Ramos (cell line): ENCODE data around the gene BARX2.

Experiments used
- in situ Hi-C: fragments of 300-500 bp; cut with MboI; formaldehyde crosslinking; loops from one replicate; pipeline ENCODE4 v1.14.3; 2022; ENCODE audit warnings: low sequenced_read_pairs; ENCODE audit not compliant: unreplicated experiment

Gene BARX2

DNA sequence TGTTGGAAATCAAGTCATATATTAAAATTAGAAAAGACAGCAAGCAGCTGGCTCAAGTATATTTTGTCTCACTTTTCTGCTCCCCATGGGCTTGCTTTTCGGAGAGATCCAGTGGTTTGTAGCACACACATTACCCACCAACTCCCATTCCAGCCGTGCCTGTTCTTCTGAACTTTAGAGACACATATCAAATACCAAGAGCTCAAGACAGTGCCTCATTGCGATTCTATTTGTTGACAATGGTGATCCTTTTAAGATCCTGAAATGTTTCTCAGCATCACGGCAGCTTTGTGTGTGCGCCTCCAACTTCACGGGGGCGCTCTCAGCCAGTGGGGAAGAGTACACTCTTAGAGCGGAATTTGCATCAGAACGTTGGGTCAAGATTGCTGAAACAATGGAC, 52.9 kb downstream of the BARX2 start:
- in situ Hi-C loops = no loop called here

DNA sequence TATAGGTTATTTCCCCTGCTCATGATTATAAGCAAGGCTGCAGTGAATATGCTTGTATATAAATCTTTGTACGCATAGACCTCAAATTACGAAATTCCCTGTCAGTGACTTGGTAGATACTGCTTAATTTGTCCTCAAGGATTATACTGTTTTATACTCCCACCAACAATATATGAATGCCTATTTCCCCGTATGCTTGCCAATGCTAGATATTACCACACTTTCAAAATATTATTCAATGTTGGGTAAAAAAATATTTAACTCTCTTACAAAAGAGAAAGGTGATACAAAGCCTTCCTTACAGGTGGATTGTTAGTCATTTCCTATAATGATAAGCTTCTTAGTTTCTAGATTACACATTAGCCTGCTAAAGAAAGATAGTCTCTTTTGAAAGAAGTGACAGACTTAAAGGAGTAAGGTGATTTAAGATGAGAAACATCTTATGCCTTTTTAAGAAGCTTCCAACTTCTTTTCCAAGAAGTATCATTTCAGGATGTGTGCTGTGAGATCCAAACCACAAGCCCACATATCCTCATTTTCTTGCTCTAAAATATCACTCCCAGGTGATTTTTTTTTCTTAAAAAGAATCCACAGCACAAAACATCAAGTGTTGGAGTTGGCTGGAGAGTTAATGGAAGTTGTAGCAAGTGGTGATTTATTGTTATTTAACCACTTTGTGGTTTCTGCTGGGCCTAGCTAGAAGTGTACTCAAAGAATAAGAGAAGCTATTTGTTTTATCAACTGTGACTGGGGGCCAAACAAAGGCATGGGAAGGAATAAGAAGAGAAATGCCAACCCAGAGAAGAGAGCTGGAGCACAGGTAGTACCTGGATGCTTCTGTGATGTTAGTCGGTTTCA, 59.2 kb downstream of the BARX2 start:
- in situ Hi-C loops = no loop called here

GRCh38 chr11:129435499-129436245, 60.0 kb downstream of the BARX2 start:
- in situ Hi-C loops = no loop called here

- in situ Hi-C loops = no loop called here
Measured at GRCh38 chr11:129436573-129436972, 60.9 kb downstream of the BARX2 start.

DNA sequence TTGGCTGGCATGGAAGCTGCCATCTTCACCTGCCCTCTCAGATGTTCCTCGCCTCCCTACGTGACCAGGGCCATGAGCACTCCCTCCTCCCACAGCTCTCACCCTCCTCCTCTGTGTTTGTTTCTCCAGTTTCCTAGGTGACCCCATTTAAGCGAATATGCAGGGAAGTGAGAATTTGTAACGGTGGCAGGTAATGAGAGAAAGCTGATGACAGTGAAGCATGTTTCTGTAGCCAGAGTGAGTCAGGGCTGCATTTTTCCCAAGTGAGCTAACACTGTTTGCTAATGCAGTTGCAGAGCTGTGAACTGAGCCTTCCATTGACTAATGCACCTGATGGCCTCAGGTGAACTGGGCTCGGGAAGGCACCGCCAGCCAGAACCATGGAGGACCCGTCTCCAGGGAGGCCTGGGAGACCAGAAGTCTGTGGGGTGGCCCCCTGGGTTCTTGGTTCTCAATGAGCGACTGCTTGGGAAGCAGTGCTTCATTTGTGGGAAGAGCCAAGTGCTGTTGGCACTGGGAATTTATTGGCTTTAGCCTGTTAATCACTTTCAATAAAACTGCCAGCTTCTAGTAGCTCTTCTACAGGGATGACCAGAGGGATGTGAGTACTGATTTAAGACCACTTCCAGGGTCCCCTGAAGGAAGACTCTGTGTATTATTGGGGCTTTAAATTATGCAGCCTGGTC, 64.5 kb downstream of the BARX2 start:
- in situ Hi-C loops = no loop called here

DNA sequence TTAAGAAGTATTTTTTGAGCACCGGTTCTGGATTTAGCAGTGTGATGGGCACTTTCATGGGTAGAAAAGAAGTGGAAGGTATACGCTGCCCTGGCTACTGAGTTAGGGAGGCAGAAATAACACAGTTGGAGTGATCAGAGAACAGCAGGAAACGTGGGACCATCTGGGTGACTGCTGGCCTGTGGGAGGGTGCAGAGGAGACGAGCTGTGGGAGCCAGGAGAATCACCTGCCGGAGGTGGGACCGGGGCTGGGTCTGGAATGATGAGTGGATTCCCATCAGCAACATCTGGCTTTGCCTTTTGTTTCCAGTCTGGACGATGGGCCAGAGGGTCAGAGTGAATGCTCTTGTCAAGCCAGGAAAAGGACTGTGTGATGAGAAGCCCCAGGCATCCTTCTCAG, 66.5 kb downstream of the BARX2 start:
- in situ Hi-C loops = no loop called here

DNA sequence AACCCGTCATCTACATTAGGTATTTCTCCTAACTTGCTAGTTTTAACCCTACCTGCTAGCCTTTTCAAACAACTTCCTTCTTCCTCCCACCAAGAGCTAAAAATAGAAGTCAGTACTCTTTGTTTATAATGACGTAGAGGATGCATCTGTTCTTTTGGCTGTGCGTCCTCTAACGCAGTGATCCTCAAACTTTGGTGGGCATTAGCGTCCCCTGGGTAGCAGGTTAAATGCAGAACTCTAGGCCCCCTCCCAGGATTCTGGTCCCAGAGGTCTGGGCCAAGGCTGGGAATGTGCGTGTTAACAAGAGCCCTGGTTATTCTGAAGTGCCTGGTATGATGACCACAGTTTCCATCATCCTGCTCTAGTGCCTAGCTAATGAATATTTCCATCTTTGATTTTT, 67.6 kb downstream of the BARX2 start:
- in situ Hi-C loops = no loop called here

- in situ Hi-C loops = no loop called here
Measured at GRCh38 chr11:129444274-129444673, 68.6 kb downstream of the BARX2 start.

- in situ Hi-C loops = no loop called here
Measured at GRCh38 chr11:129445226-129445625, 69.6 kb downstream of the BARX2 start.

DNA sequence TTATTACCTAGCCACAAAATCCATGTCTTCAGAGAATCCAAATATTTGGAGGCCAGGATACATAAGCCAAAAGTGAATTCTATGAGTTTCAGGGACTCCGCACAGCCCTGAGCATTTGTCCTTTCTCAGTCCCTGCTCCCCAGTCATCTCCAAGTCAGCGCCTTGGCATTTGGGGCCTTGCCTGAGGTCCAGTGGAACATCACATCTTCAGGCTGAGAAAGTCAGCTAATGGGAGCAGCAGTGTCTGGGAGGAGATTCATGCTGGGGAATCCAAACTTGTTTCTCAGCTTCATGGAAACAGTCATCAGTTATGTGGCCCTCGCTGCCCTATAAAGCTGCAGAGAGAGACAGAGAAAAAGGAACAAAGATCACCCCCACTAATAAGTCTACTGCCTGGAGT, 70.9 kb downstream of the BARX2 start:
- in situ Hi-C loops = no loop called here

DNA sequence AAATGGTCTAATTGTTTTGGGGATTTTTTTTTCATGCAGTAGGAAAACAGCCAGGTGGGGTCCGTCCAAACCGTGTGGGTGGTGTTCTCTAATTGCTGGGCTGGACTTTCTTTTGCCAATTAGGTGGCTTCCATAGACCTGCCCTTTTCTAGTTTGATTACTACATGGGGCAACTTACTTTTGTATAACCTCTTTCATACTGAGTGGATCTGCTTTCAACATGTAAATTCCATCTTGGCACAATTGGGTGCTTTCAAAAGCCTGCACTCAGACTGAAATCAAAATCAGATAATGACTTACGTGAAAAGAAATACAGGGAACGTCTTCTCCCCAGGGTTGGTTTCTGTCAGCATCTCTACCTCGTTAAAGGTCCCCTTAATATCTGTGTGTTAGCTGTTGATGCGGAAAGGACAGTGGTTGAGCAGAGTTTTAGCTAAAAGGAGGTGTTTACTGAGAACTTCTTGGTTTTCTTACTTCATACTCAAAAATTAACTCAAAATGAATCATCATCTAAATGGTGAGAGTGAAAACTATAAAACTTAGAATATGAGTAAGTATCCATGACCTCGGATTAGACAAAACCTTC, 72.1 kb downstream of the BARX2 start:
- in situ Hi-C loops = no loop called here

GRCh38 chr11:129451524-129451923, 75.9 kb downstream of the BARX2 start:
- in situ Hi-C loops = no loop called here

GRCh38 chr11:129453293-129453721, 77.7 kb downstream of the BARX2 start:
- in situ Hi-C loops = no loop called here

GRCh38 chr11:129455101-129455500, 79.5 kb downstream of the BARX2 start:
- in situ Hi-C loops = no loop called here

- in situ Hi-C loops = no loop called here
Measured at GRCh38 chr11:129455756-129456655, 80.4 kb downstream of the BARX2 start.

DNA sequence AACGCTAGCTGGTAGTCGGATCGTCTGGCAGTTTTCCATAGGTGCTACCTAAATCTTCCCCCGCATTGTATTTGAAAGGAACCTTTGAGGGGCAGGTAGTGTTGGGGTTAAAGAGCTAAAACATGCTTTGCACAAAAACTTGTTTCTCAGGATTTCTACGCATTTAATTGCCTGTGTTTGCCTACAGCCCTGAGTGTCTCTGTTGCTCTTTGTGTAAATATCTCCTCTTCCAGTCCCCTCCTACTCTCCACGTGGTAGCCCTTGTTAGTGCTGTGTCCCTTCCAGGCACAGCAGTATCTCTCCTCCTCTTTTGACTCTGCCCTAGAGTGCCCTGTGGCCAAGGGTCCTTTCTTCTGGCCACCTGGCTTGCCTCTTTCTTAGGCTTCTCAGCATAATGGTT, 81.7 kb downstream of the BARX2 start:
- in situ Hi-C loops = no loop called here

- in situ Hi-C loops = no loop called here
Measured at GRCh38 chr11:129458278-129458677, 82.6 kb downstream of the BARX2 start.

DNA sequence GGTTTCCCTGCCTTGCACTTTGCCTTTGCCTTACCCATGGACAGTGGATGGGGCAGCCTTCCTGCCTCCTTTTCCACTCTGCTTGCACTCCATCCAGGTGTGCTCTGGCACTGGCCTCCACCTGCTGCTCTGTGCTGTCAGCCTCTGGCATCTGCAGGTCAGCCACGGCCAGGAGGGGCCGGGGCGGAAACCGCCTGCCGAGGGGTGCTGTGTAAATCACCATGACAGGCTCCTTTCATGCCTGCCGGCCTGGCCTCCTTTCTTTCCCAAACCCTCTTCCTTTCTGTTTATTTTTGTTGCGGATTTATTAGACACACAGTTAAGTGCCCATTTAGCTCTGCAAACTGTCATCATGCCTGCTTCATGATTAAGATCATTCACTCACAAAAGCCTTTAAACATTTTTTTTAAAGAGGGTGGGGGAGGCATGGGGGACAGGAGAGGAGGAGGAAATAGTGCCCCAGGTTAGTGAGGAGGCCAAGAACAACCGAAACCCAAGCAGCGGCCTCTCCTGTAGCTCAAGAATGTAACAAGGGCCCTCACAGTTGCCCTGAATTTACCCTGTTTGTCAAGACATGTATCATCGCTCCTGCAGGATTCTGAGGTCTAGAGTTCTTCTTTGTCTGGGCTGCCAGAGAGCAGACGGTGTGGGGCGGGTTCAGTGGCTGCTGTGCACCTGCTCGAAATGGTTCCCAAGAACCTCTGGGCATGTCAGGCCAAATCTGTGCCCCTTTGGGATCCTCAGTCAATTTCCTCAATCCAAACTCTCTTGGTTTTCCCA, 83.3 kb downstream of the BARX2 start:
- in situ Hi-C loops = no loop called here

GRCh38 chr11:129460714-129461113, 85.1 kb downstream of the BARX2 start:
- in situ Hi-C loops = no loop called here
